GM18861 (cell line): Measurements from ENCODE around the gene MRPL37.

Experiments
- ATAC-seq: cut with Tn5 transposase; IDR thresholded peaks from one replicate; pipeline ENCODE4 v1.9.1; 2021; ENCODE audit not compliant: unreplicated experiment

The MRPL37 gene

DNA sequence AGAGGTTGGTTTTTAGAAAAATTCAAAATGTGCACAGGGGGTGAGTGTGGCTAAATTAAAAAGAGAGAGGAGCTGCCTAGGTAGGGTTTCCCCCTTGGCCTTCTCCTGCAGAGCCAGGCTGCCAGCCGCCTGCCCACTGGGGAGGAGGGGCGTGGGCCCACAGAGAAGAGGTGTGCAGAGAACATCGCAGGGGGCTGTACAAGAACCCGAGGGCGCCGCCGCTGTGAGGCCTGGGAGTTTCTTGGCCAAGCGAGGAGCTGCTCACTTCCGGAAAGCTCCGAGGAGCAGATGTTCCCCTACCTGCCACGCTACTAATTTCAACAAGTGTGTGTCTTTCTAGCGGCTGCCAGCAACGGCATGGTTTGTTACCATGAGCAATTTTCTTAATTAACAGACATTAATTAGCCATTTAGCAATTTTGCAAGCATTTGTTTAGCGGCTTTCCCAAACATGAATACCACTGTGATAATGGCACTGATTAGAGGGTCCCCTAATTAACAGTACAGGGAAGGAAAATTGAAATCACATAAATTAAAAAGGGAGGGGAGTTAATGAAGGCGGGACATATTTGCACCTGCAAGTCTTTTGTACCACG lies 59.7 kb downstream of the MRPL37 start:
- ATAC-seq, result no peak

DNA sequence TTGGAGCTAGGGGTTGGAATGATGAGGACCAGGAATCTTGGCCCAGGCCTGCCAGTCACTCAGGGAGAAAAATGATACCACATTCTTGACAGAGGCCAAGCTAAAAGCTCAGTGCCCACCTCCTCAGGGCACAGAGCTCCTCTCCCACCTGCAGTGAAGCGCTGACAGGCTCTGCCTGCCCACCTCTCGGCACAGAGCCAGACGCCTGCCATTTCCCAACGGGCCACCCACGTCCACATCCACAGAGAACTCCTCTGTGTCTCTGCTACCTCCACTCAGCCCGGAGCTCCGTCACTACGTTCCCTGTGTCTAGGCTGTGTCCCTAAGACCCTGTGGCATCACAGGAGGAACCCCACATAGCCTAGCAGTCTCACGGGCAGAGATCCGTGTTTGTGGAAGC lies 60.8 kb downstream of the MRPL37 start:
- no peak for ATAC-seq

DNA sequence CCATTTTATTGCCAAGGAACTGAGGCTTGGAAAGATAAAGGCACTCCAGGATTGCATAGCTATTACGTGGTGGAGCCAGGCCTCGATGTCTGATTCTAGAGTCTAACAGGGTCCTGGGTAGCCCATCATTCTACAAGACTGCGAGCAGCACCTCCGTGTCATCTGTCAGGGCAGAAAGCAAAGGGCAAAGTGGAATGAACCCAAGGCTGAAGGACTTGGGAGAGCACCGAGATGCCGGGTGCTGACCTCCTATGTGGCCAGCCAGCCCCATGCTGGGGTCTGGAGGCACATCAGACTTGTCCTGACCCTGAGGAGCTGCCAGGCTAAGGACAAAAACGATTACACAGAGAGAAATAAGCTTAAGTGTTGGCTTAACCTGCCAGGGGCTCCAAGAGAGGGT lies 62.3 kb downstream of the MRPL37 start:
- no peak for ATAC-seq

DNA sequence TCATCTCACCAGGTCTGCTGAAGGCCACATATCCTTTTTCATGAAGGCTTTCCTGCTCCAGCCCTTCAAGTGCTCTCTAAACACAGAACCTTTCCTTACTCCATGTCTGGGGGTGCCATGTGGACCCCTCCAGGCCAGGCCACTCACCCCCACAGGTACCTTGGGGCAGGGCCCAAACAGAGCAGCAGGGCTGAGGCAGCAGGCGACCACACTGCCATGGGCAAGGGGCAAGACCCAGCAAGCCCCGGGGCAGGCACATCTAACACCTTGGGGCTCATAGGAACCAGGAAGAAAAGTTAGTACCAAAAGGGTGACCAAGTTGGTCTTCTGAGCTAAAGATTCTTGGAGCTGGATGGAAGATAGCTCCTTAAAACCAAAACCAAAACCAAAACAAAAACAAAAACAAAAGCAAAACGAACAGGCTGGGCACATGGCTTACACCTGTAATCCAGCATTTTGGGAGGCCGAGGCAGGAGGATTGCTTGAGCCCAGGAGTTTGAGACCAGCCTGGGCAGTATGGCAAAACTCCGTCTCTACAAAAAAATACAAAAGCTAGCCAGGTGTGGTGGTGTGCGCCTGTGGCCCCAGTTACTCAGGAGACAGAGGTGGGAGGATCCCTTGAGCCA lies 63.7 kb downstream of the MRPL37 start:
- no peak for ATAC-seq

DNA sequence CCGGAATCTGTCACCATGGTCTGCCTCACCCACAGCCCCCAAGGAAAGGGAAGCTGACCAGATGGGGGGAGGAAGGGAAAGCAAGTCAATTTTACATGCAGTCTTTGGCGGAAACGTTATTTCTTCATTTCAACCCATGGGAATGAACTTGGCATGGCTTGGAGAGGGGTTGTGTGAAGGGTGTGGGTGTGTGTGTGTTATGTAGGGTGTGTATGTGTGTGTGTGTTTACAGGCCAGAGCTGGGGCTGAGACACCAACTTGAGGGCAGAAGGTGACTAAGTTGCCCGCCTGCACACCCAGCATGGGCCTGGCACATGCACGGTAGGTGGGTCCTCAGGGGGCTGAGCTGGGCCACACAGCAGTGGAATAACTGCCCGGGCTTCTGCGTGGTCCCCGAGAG lies 65.2 kb downstream of the MRPL37 start:
- ATAC-seq, result no peak

- no peak for ATAC-seq
Measured at GRCh38 chr1:54265659-54266058, 65.7 kb downstream of the MRPL37 start.

DNA sequence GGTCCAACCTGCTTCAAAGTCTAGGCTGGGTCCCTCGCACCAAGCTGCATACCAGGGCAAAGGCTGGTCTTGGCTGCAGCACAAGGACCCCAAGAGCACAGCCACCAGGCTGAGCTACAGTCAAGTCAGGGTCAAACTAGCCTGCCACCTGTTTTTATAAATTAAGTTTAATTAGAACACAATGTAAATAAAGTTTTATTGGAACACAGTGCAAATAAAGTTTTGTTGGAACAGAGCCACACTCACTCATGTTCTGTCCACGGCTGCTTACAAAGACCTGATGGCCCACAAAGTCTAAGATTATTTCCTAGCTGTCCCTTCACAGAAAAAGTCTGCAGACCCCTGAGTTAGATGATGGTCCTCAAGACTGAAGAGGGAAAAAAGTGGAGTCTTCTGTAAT lies 66.2 kb downstream of the MRPL37 start:
- no peak for ATAC-seq

GRCh38 chr1:54266908-54267307 lies 66.9 kb downstream of the MRPL37 start:
- no peak for ATAC-seq
